Endothelial cell of umbilical vein (primary cell): ENCODE measurements around the gene CT47C1. TPM values are rescaled to one million over a fixed set of nuclear protein-coding genes. Genes with fewer than 3 reads are reported as not detected.

ENCODE experiments used
- BruUV-seq: library from RNA; stranded (reverse); fragments of 400-500 nt; replicated peaks from 2 replicates; lab custom pipeline; 2021; lab: Mats Ljungman, UMichigan
- CTCF ChIA-PET: fragments of 300-600, 350-600 bp; sonication (Branson Sonifier 250); formaldehyde crosslinking; loops from one replicate; lab custom pipeline; 2021; ENCODE audit warnings: antibody characterized with exemption, inconsistent platforms; lab: Charles Lee
- POLR2A ChIA-PET: fragments of 300-600, 350-600 bp; sonication (Branson Sonifier 250); formaldehyde crosslinking; loops from one replicate; lab custom pipeline; 2021; ENCODE audit warnings: antibody characterized with exemption, inconsistent platforms; lab: Charles Lee
- DNase-seq: peaks from one replicate; pipeline ENCODE4 v3.0.0-alpha.2; 2011; ENCODE audit warnings: low read depth, low spot score
- FAIRE-seq: peaks from 2 replicates; lab custom pipeline; 2011; peaks lifted over from hg19 to GRCh38; lab: Jason Lieb, UNC
- H2AFZ ChIP-seq: 2 replicates; pipeline ENCODE4 v1.6.0; 2012; ENCODE audit warnings: low read depth, low read length, control low read depth, inconsistent platforms
- H3K27ac ChIP-seq: 2 replicates; pipeline ENCODE4 v1.5.1; 2011; ENCODE audit warnings: low read depth, mild to moderate bottlenecking, control low read depth, low read length, moderate library complexity; ENCODE audit not compliant: insufficient read depth
- H3K27me3 ChIP-seq, 2 experiments: 2 replicates each; pipeline versions ENCODE4 v1.6.0 to v1.6.1; 2011; ENCODE audit warnings: low read length in 2 of 2, mixed read lengths in 1 of 2; ENCODE audit not compliant: control insufficient read depth in 2 of 2, insufficient read depth in 2 of 2
- H3K36me3 ChIP-seq, 2 experiments: 2 replicates in 1 of 2; 3 replicates in 1 of 2; pipeline ENCODE4 v1.5.1; 2011; ENCODE audit warnings: low read length in 2 of 2, mild to moderate bottlenecking in 1 of 2, moderate library complexity in 1 of 2; ENCODE audit not compliant: control insufficient read depth in 2 of 2, insufficient read depth in 2 of 2; ENCODE audit errors: extremely low read depth in 1 of 2
- H3K4me1 ChIP-seq: 3 replicates; pipeline ENCODE4 v1.5.1; 2011; ENCODE audit warnings: mild to moderate bottlenecking, low read length; ENCODE audit not compliant: control insufficient read depth, insufficient read depth; ENCODE audit errors: extremely low read depth
- H3K4me2 ChIP-seq: 2 replicates; pipeline ENCODE4 v1.6.1; 2011; ENCODE audit warnings: low read length, control low read depth, mixed read lengths; ENCODE audit not compliant: insufficient read depth
- H3K4me3 ChIP-seq, 3 experiments: fragments of 200-600 bp in 1 of 3; sonication (generic), shearing (Covaris generic) in 1 of 3; replicated peaks in 1 of 3; 2 replicates each; pipeline ENCODE4 v1.5.1; 2011 to 2016; ENCODE audit warnings: control low read depth in 3 of 3, low read length in 3 of 3, mild to moderate bottlenecking in 2 of 3, inconsistent platforms in 1 of 3, low read depth in 1 of 3, moderate library complexity in 1 of 3; ENCODE audit not compliant: insufficient read depth in 1 of 3
- H3K79me2 ChIP-seq: 2 replicates; pipeline ENCODE4 v1.6.0; 2012; ENCODE audit warnings: low read length, inconsistent platforms; ENCODE audit not compliant: control insufficient read depth, insufficient read depth
- H3K9ac ChIP-seq: replicated peaks from 2 replicates; pipeline ENCODE3; 2011; ENCODE audit warnings: low read length, control low read depth; ENCODE audit not compliant: insufficient read depth; ENCODE audit errors: extremely low read depth
- H3K9me1 ChIP-seq: replicated peaks from 3 replicates; pipeline ENCODE4 v1.6.0; 2011; ENCODE audit warnings: mild to moderate bottlenecking, low read length; ENCODE audit not compliant: control insufficient read depth, insufficient read depth; ENCODE audit errors: extremely low read depth
- H3K9me3 ChIP-seq: replicated peaks from 2 replicates; pipeline ENCODE4 v1.5.1; 2012; ENCODE audit warnings: low read length, inconsistent platforms; ENCODE audit not compliant: control insufficient read depth, insufficient read depth
- H4K20me1 ChIP-seq: replicated peaks from 2 replicates; pipeline ENCODE3; 2011; ENCODE audit warnings: mild to moderate bottlenecking, low read length; ENCODE audit not compliant: control insufficient read depth, insufficient read depth; ENCODE audit errors: extremely low read depth
- EZH2 ChIP-seq: IDR thresholded peaks from 2 replicates; pipeline ENCODE4 v1.6.1; 2012; ENCODE audit warnings: borderline replicate concordance, low read depth, mild to moderate bottlenecking, moderate library complexity, low read length, inconsistent platforms; ENCODE audit not compliant: severe bottlenecking
- FOS ChIP-seq: IDR thresholded peaks from 2 replicates; pipeline ENCODE4 v1.6.1; 2011; ENCODE audit warnings: mild to moderate bottlenecking, low read length, moderate library complexity, borderline replicate concordance; ENCODE audit not compliant: insufficient read depth
- GATA2 ChIP-seq: IDR thresholded peaks from 2 replicates; pipeline ENCODE4 v1.7.0; 2011; ENCODE audit warnings: low read depth, mild to moderate bottlenecking, moderate library complexity, mixed read lengths, low read length; ENCODE audit not compliant: insufficient read length, insufficient read depth
- JUN ChIP-seq: IDR thresholded peaks from 2 replicates; pipeline ENCODE4 v1.6.1; 2011; ENCODE audit warnings: borderline replicate concordance, low read depth; ENCODE audit not compliant: insufficient read length, insufficient read depth
- MAX ChIP-seq: IDR thresholded peaks from 2 replicates; pipeline ENCODE4 v1.6.1; 2011; ENCODE audit not compliant: insufficient read depth, insufficient read length
- MYC ChIP-seq: IDR thresholded peaks from one replicate; pipeline ENCODE4 v1.6.1; 2011; ENCODE audit warnings: mild to moderate bottlenecking, low read depth, low read length
- POLR2A ChIP-seq: IDR thresholded peaks from 2 replicates; pipeline ENCODE4 v1.6.1; 2012; ENCODE audit warnings: low read depth, mild to moderate bottlenecking, control low read depth, low read length
- POLR2AphosphoS5 ChIP-seq: IDR thresholded peaks from 2 replicates; pipeline ENCODE4 v1.6.1; 2012; ENCODE audit warnings: low read depth, mild to moderate bottlenecking, control low read depth, low read length, moderate library complexity; ENCODE audit not compliant: insufficient read depth
- dilution Hi-C: fragments of 300-500 bp; cut with MboI; formaldehyde crosslinking; loops from one replicate; pipeline ENCODE4 v1.15.0; 2019; ENCODE audit warnings: low sequenced_read_pairs; ENCODE audit not compliant: extremely low pct_ligation_motif_present
- intact Hi-C: fragments of 100-400 bp; cut with micrococcal nuclease; formaldehyde crosslinking; loops from one replicate; pipeline ENCODE4 v1.10.0; 2022
- polyA plus RNA-seq, 4 experiments: library from polyadenylated mRNA; depleted of rRNA in 3 of 4; stranded (reverse) in 3 of 4; unstranded in 1 of 4; fragments of >200 nt; gene quantifications; 2 replicates each; pipeline versions ENCODE4 v1.2.1 to v1.2.3, GENCODE V29; 2011 to 2012; ENCODE audit warnings: missing spikeins in 1 of 4
- total RNA-seq: library from RNA; stranded (reverse); gene quantifications from 2 replicates; pipeline ENCODE4 v1.2.3, GENCODE V29; 2021
- TF ChIP-seq, protein P1 (sequence below), 2 donors: IDR thresholded peaks; 1 replicate in 1 of 2; 2 replicates in 1 of 2; pipeline ENCODE4 v1.5.1; 2011; ENCODE audit warnings: low read length in 2 of 2, mild to moderate bottlenecking in 2 of 2, moderate library complexity in 2 of 2, control low read depth in 1 of 2, inconsistent platforms in 1 of 2, low read depth in 1 of 2; ENCODE audit not compliant: insufficient read depth in 1 of 2; ENCODE audit errors: extremely low read depth in 1 of 2

The CT47C1 gene
- total and polyA plus RNA-seq, 2 donors (not counting 3 experiments of a cell fraction or from before 2014, with no cell fraction given): not detected

- Histone ChIP-seq H3K4me2 (no peak overlapping the region), H3K79me2 (no peaks in the 10 kb centered on the region), H3K9me1 (no peaks in the 10 kb centered on the region), H3K9me3 (no peaks in the 10 kb centered on the region), H3K4me3 (no peak overlapping the region), H2AFZ (no peak overlapping the region), H3K27ac (no peak overlapping the region), H3K4me1 (no peaks in the 10 kb centered on the region), H3K36me3 (no peaks in the 10 kb centered on the region), H4K20me1 (no peaks in the 10 kb centered on the region), H3K27me3 (peaks cover 0 to 2% of the 10 kb centered on the region in 2 experiments), H3K9ac (no peak overlapping the region)
- ChIA-PET CTCF (interaction anchor here (0.9 kb wide), 1 partner anchor 230 kb away, joined by 3 read pairs; no protein-coding TSS in a partner anchor), POLR2A (no interaction called here)
- DNase-seq (no peak), FAIRE-seq (no peak)
- dilution Hi-C loops: no loop called here
- intact Hi-C loops: loop anchor here (5.0 kb wide), 1 partner anchor 467 kb away; no protein-coding TSS in a partner anchor
- TF ChIP-seq MAX (no peak), EZH2 (no peak), JUN (no peak), MYC (no peak), GATA2 (no peak), POLR2AphosphoS5 (no peak), FOS (no peak), POLR2A (no peak)
- TF ChIP-seq, protein P1, sequence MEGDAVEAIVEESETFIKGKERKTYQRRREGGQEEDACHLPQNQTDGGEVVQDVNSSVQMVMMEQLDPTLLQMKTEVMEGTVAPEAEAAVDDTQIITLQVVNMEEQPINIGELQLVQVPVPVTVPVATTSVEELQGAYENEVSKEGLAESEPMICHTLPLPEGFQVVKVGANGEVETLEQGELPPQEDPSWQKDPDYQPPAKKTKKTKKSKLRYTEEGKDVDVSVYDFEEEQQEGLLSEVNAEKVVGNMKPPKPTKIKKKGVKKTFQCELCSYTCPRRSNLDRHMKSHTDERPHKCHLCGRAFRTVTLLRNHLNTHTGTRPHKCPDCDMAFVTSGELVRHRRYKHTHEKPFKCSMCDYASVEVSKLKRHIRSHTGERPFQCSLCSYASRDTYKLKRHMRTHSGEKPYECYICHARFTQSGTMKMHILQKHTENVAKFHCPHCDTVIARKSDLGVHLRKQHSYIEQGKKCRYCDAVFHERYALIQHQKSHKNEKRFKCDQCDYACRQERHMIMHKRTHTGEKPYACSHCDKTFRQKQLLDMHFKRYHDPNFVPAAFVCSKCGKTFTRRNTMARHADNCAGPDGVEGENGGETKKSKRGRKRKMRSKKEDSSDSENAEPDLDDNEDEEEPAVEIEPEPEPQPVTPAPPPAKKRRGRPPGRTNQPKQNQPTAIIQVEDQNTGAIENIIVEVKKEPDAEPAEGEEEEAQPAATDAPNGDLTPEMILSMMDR (IDR thresholded peaks at IDR 0.05; ENCODE audit: extremely low read depth in 1 of 2, insufficient read depth in 1 of 2, low read depth in 1 of 2, low read length in 2 of 2): no peak
- BruUV-seq: no TSS peak
These were observed 3.0 kb upstream of the CT47C1 start for GRCh38 chrX:119069762-119070161.
